Hematopoietic multipotent progenitor cell treated with erythropoietin and hydrocortisone succinate and interleukin-3 and kit ligand, for 4 days (in vitro differentiated cells): ENCODE results near the gene EPHA4.
A peak's percentile ranks its signal among the peaks of the same experiment; 100 is the strongest.

Source experiments
- DNase-seq: peaks from one replicate; pipeline ENCODE4 v3.0.0-alpha.2; 2015

Gene EPHA4

DNA sequence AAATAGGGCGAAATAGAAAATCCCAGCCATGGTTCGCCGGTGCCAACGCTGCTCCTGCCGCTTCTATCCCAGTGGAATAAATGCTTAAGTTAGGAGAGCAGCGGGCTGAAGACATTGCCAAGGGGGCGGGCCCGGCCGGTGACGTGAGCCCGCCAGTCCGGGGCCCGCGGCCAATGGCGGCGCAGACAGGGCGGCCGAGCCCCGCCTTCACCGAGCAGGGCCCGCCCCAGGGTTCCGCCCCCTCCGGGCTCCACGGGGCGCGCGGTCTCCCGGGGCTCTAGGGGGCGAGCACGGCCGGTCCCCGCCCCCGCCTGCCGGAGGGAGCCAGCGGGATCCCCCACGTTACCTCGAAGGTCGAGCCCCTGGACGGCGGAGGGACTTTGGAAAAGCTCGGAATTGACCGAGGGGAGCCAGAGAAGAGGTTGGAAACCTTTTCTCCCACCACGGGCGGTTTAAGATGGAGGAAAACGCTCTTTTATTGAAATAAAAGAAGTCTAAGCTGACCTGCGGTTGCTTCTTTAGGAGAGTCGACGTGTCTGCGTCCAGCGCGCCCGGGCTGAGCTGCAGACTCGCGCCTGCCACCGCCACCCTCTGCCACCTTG is at the start of gene EPHA4:
EPHA4 (minus strand) TSS at position 86 of the 602 bp plus-strand sequence; CDS start at position 30, 56 bp downstream.
- peak; percentile 90 for DNase-seq

- no peak for DNase-seq
These were observed 45.9 kb upstream of the EPHA4 start for GRCh38 chr2:221618007-221618406.

GRCh38 chr2:221616561-221616960 is 44.5 kb upstream of the EPHA4 start:
- no peak for DNase-seq

- no peak for DNase-seq
These were observed 42.2 kb upstream of the EPHA4 start for GRCh38 chr2:221614274-221614673.

- DNase-seq, result no peak
These were observed 40.7 kb upstream of the EPHA4 start for GRCh38 chr2:221612800-221613199.

- DNase-seq, result no peak
These were observed 40.1 kb upstream of the EPHA4 start for GRCh38 chr2:221612161-221612560.

- no peak for DNase-seq
These were observed 38.6 kb upstream of the EPHA4 start for GRCh38 chr2:221610675-221611074.

GRCh38 chr2:221610255-221610654 is 38.2 kb upstream of the EPHA4 start:
- no peak for DNase-seq

DNA sequence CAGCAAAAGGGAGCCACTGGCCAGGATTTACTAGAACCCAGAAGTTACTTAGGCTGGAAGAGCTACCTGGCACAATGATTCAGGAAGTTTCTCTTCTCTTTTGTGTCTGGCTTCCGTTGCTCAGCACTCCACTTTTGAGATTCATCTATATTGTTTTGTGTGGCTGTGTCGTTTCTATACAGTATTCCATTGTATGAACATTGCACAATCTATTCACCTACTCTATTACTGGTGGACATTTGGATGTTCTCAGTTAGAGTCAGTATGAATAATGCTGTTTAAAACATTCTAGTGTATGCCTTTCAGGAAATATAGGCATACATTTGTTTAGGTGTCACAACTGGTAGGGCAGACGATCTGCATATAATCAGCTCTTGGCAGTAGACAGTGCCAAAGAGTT is 36.3 kb upstream of the EPHA4 start:
- no peak for DNase-seq

GRCh38 chr2:221606424-221606823 is 34.3 kb upstream of the EPHA4 start:
- no peak for DNase-seq

DNA sequence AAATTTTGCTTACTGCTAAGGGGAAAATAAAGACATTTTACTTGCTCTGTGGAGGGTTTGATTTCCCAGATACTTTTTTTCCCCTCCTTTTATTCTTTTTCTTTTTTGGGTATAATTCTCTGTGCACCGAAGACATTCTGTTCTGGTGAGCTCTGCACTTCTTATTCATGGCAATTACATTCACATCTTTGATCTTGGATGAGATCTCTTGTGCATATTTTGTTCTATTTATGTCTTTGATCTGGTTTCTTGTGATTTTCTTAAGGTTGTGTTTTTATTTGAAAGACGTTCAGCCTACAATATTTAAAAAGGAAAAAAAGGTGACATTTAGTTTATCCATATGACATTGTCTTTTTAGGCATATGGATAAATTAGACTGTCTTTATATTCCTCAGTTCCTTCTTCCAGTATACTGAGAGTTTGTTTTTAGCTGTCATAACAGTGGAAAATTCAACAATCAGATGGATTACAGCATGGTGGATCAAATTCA is 33.7 kb upstream of the EPHA4 start:
- DNase-seq, result no peak

GRCh38 chr2:221602938-221603337 is 30.8 kb upstream of the EPHA4 start:
- DNase-seq, result no peak

GRCh38 chr2:221601376-221601775 is 29.3 kb upstream of the EPHA4 start:
- DNase-seq, result no peak

DNA sequence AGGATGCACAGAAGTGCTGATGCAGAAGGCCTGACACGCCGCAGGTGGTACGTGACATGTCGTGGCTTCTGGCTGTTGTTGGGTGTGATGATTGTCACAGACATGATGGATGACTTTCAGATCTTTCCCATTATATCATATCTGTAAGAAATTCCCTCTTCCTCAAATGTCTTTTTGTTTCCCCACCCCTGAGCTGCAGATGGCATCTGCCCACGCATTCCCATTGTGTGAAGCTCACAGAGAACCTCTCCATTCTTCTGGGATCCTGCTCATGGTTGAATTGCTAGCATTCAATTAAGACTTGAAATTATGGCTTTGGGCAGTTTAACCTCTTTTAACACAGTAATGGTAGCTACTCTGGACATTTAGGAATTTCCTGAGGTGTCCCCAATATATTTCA is 28.3 kb upstream of the EPHA4 start:
- DNase-seq, result no peak

- DNase-seq, result peak; percentile 5
These were observed 24.1 kb upstream of the EPHA4 start for GRCh38 chr2:221596192-221596591.

DNA sequence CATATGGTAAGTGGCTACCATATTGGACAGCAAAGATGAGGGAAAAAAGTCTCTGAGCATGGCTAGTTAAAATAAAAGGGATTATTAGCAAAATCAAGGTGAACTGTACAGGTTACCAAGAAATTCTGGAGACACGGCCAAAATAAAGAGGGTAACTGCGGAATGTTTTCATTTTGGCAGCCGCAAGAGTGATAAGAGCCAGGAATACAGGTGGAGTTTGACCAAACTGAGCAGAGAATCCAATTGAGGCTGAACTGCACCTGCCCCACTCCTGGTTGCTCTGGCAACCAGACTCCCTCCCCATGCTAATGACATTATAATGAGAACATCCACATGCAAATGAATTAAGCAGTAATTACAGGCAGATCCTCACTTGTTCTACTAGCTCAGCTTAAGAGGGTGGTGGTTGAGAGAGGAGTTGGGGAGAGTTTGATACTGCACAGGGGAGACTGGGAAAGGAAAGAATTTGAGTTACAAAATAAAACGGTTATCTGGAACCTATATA is 18.8 kb upstream of the EPHA4 start:
- DNase-seq, result no peak

- DNase-seq, result no peak
These were observed 17.6 kb upstream of the EPHA4 start for GRCh38 chr2:221589696-221590095.

DNA sequence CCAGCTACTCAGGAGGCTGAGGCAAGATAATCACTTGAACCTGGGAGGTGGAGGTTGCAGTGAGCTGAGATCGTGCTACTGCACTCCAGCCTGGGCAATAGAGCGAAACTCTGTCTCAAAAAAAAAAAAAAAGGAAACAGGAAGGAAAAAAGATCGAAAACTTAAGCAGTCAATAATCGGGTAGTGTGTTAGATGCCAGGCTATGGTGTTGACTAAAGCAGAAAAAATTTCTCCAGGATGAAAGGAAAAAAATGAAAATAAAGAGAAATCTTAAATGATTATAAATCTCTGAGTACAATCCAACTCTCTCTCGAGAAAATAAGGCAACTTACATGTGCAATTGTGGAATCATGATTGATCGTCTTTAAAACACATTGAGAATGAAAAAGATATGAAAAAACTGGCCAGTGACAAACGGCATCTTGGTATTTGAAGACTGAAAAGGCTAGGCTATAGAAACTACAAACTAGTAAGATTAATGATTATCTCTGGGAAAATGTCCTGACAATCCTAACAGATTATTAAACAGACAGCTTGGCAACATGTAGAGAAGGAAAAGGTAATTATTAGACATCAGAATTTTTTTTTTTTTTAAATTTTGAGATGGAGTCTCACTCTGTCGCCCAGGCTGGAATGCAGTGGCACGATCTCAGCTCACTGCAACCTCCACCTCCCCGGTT is 16.3 kb upstream of the EPHA4 start:
- DNase-seq, result no peak

DNA sequence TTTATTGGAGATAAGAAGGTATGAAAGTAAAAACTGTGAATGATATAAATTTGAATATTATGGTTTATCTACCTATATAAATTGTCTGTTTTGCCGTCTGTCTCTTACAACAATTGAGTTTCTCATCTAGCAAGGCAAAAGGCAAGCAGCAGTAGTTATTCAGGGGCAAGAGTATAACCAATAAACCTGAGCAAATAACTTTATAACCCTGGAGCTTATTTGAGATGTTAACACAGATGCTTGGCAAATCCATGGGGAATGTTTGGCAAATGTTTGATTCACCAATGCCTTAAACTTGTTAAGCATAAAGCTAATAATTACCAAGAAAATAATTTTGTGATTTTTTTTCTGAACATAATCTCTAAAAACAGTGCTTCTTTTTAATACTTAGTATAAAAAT is 9.9 kb upstream of the EPHA4 start:
- no peak for DNase-seq

DNA sequence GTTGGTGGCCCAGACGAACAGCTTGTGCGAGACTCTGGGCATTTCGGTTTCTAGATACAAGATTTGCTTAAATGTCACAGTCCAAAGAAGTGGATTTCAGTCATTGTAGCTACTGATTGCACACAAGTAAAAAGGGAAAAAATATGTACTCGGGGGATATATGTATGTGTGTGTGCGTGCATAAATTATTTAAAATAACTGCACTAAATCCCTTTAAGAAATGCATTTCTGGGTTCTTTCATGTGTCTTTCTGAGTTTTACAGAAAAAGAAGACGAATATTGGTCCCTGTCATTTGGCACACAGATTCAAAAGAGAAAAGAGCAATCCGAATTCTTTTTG is 2.1 kb upstream of the EPHA4 start:
- no peak for DNase-seq

DNA sequence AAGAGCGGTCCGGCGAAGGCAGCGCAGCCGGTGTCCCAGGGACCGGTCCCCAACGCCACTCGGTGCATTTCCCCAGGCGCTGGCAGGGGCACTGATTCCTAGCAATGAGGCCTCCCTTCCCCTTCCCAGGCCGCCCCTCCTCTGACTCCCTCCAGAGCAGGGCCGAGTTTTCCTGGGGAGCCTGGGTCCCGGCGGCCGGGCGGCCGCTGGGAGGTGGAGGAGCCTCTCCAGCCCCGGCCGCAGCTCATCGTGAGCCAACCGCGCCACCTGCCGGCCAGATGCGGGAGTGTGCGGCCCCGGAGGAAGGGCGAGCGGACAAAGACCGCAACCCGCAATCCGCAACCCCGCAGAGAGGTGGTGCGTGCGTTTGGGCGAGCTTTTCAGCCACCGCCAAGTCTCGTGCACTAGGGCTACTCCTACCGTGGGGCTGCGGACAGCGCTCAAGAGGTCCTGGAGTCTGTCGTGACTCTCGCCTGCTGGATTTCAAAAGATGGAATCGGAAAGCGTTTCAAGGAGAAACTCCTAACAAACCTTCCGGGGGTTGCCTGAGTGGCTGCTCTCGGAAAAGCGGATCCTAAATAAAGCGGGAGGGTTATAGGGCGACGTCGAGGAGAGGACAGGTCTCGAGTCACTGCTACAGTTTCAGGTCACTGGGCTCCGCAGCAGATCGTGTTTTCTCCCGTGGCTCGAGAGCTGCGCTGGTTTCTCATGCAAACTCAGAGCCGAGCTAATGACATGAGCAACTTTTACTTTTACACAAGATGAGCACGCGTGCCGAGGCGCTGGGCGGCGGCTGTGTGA is 1.5 kb upstream of the EPHA4 start:
- DNase-seq, result peak; percentile 84

GRCh38 chr2:221572821-221573429 is 821 bp upstream of the EPHA4 start:
- peak; percentile 57 for DNase-seq

DNA sequence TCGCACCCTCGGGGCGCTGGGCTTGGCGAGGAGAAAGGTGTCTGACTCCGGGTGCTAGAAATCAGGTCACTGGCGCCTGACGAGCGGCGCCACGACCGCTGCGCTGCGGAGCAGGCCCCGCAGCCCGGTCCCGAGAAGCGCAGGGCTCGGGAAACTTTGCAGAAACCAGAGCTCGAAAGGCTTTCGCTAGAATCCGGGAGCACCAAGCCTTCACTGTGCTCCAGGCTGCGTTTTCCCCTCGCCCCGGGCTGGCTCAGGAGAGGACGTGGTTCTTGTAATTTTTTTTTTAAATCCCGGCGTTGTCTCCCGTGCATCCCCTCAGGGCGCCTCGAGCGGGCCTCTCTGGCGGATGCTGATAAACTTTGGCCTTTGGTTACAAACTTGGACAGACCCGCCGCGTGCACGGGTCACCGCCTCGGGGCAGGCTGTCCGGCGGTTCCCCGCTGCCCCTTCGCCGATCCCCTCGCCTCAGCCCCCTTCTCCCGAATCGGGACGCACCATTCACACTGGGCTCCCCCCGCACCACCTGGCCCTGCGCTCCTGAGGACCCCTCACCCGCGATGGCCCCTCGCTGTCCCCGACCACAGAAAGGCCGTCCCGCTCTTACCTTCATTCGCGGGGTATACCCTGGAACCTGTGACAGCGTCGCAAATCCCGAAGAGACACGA is 419 bp downstream of the EPHA4 start:
- peak; percentile 41 for DNase-seq
